NCI-H1694 (cell line): ENCODE measurements around the gene LMF2.
A peak's percentile ranks its signal among the peaks of the same experiment; 100 is the strongest.
"Not testable (repeated sequence)": the region's sequence is repeated elsewhere in the genome, so short reads cannot be mapped to it uniquely, and the experiment has no call there.

Experiments used
- DNase-seq: peaks from one replicate; lab custom pipeline; 2025; lab: John Stamatoyannopoulos, UW

LMF2 gene, protein sequence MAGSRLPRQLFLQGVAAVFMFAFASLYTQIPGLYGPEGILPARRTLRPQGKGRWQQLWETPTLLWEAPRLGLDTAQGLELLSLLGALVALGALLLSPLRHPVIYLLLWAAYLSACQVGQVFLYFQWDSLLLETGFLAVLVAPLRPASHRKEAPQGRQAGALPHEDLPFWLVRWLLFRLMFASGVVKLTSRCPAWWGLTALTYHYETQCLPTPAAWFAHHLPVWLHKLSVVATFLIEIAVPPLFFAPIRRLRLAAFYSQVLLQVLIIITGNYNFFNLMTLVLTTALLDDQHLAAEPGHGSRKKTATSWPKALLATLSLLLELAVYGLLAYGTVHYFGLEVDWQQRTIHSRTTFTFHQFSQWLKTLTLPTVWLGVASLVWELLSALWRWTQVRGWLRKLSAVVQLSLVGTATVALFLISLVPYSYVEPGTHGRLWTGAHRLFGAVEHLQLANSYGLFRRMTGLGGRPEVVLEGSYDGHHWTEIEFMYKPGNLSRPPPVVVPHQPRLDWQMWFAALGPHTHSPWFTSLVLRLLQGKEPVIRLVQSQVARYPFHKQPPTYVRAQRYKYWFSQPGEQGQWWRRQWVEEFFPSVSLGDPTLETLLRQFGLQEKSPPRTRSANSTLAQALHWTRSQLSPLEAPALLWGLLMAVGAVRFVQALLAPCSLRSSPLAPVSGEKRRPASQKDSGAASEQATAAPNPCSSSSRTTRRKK

GRCh38 chr22:50507421-50507990 lies at the start of gene LMF2:
TSS of gene LMF2 (minus strand) at chr22:50507702. CDS start at chr22:50507675, 27 bp downstream.
- peak; percentile 79 for DNase-seq

GRCh38 chr22:50556703-50557102 lies 49.2 kb upstream of the LMF2 start:
- DNase-seq, result peak; percentile 54

- no peak for DNase-seq
Observed at GRCh38 chr22:50553310-50553709, 45.8 kb upstream of the LMF2 start.

- no peak for DNase-seq
Observed at GRCh38 chr22:50551160-50551752, 43.8 kb upstream of the LMF2 start.

DNA sequence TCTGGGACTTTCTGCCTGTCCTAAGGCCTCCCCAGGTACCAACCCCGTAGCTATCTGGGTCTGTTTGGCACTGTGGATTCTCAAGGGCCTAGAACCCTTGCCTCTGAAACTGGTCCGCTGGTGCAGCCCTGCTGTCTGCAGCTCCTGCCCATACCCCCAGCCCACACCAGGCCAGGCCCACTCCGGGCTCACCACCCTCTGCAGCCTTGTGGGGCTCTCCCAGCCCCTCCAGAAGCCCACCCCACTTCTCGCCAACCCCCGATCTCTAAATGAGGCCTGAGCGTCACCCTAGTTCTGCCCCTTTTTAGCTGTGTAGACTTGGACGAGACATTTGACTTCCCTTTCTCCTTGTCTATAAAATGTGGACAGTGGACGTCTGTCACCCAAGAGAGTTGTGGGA lies 42.9 kb upstream of the LMF2 start:
- no peak for DNase-seq

GRCh38 chr22:50548921-50549790 lies 41.7 kb upstream of the LMF2 start:
- DNase-seq, result no peak

GRCh38 chr22:50548040-50548920 lies 40.8 kb upstream of the LMF2 start:
- no peak for DNase-seq

DNA sequence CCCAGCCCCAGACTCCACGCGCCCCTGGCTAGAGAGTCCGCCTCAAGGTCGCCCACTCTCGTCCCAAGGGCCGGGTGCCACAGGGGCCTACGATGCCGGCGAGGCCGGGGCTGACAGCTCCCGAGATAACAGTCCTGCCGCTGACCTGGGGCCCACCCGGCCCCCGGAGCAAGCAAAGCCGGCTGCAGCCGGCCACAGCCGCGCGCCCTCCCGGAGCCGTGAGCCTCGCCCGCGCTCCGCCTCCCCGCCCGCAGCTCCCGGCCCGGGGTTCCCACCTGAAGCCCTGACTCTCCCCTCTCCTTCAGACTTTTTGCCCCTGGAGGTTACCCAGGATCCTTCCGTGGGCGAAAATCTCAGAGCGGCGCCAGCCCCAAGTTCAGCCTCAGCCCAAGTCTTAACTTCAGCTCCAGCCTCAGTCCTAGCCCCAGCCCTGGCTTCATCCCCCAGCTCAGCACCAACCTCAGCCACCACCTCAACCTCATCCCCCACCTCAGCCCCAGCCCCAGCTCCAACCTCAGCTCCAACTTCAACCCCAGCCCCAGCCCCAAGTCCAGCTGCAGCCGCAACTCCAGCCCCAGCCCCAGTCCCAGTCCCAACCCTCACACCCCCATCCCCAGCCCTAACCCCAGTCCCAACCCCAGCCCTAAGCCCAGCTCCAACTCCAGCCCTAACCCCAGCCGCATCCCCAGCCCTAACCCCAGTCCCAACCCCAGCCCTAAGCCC lies 39.9 kb upstream of the LMF2 start:
- DNase-seq, result no peak

- DNase-seq, result no peak
Observed at GRCh38 chr22:50546326-50547262, 39.1 kb upstream of the LMF2 start.

GRCh38 chr22:50545522-50546325 lies 38.2 kb upstream of the LMF2 start, which contains the start of gene KLHDC7B:
TSS of gene KLHDC7B (plus strand) at chr22:50545899. CDS start at chr22:50546244, 345 bp downstream.
- DNase-seq, result no peak

DNA sequence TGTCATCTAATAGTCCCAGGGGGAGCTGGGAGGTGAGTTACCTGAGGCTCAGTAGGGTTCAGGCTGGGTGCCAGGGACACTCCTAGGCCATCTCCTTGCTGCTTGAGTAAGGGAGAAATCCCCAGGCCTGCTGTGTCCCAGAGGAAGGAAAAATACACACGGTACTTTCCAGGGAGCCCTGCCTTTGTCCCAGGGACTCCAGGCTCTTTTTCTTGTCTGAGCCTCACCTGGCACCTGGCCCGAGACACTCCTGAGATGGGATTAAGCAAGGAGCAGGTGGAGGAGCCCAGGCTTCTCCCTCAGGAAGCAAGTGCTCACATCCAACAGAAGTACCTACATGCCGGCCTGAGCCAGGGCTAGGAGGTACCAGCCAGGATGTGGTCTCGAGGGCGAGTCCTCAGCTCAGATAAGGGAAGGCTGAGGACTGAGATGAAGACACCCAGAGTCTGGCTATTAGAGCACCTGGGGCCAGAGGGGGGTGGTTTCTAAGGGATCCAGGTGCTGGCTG lies 37.3 kb upstream of the LMF2 start:
- DNase-seq, result no peak

GRCh38 chr22:50544078-50544745 lies 36.7 kb upstream of the LMF2 start:
- no peak for DNase-seq

GRCh38 chr22:50542416-50542927 lies 35.0 kb upstream of the LMF2 start:
- no peak for DNase-seq

GRCh38 chr22:50541667-50542026 lies 34.1 kb upstream of the LMF2 start:
- DNase-seq, result not testable (repeated sequence)

DNA sequence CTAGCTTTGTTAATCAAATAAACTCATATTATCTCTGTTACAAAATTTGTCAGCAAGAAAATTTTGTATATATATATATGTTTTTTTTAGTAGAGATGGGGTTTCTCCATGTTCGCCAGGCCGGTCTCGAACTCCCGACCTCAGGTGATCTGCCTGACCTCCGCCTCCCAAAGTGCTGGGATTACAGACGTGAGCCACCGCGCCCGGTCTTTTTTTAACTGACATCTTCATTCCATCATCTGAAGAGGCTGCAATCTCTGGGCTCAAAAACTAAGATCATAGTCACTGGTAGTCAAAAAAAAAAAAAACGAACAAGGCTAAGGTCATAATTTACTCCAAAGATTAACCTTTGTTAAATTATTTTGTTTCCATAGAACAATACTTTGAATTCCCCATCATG lies 32.9 kb upstream of the LMF2 start:
- DNase-seq, result no peak

DNA sequence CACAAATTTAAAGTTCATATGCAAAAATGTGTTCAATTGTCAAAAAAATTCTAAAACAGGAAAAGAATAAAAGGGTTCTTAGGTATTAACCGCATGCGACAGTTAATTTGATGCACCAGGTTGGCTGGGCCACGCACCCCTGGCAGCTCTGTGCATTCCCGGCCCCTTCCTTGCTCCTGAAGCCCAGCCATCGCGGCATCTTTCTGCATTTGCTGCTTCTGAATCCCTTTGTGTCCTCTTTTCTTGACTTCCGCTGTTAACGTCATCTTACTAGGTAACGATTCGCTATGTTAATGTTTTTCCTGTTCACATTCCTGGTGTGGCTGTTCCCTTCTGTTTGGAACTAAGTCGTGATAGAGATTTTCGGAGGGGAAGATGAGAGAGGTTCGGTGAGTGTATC lies 30.3 kb upstream of the LMF2 start:
- DNase-seq, result no peak

DNA sequence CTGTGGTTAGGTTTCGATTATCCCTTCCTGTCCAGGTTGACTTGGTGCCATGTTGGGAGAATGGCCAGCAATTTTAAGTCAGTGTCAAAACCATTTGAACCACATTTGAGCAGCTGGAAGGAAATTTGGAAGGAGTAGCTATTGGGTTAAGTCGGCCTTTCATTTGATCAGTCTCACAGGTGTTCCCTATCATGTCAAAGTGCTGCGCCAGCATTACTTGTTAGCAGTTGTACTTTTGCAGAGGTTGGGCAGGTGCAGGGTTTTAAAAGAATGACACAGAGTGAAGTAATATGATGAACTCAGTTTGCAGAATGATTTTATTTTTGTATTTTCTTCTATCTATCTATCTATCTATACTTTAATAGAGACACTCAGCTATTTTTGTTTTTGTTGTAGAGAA lies 28.7 kb upstream of the LMF2 start:
- DNase-seq, result no peak
